Transverse colon (tissue), 4 donors: Measurements from ENCODE around the gene MYDGF. TPM values are rescaled to one million over a fixed set of nuclear protein-coding genes. Genes with fewer than 3 reads are reported as not detected.

Experiments
- DNase-seq: peaks from one replicate; pipeline ENCODE4 v3.0.0-alpha.2; 2019
- H3K27ac ChIP-seq, 4 donors: fragments of 200-600 bp; sonication (generic); 2 replicates each; pipeline ENCODE4 v1.5.1; 2016 to 2018; ENCODE audit warnings: inconsistent platforms in 4 of 4
- H3K27me3 ChIP-seq: fragments of 200-600 bp; sonication (generic); 2 replicates; pipeline ENCODE4 v1.5.1; 2017; ENCODE audit warnings: inconsistent platforms
- H3K36me3 ChIP-seq, 4 donors: fragments of 200-600 bp; sonication (generic); 2 replicates each; pipeline ENCODE4 v1.5.1; 2017 to 2019; ENCODE audit warnings: inconsistent platforms in 4 of 4
- H3K4me1 ChIP-seq, 4 donors: fragments of 200-600 bp; sonication (generic); 2 replicates each; pipeline ENCODE4 v1.5.1; 2017 to 2020; ENCODE audit warnings: inconsistent platforms in 4 of 4
- H3K4me3 ChIP-seq, 4 donors: fragments of 200-600 bp; sonication (generic); 1 replicate in 1 of 4; 2 replicates in 3 of 4; pipeline versions ENCODE4 v1.5.1 to v1.6.1; 2017 to 2019; ENCODE audit warnings: inconsistent platforms in 4 of 4
- H3K9me3 ChIP-seq, 2 donors: fragments of 200-600 bp; sonication (generic); 2 replicates each; pipeline ENCODE4 v1.5.1; 2017 to 2019; ENCODE audit warnings: inconsistent platforms in 2 of 2
- EP300 ChIP-seq: sonication (generic); formaldehyde crosslinking; IDR thresholded peaks from one replicate; pipeline ENCODE4 v1.6.1; 2017; ENCODE audit warnings: antibody characterized with exemption, low read depth
- POLR2A ChIP-seq: fragments of 450-650 bp; IDR thresholded peaks from one replicate; pipeline ENCODE4 v1.6.1; 2016; ENCODE audit warnings: antibody characterized with exemption, mild to moderate bottlenecking, moderate library complexity
- POLR2AphosphoS5 ChIP-seq, 3 donors: sonication (generic); formaldehyde crosslinking; IDR thresholded peaks; one replicate each; pipeline ENCODE4 v1.6.1; 2016; ENCODE audit warnings: antibody characterized with exemption in 3 of 3
- WGBS, 2 donors: methylation state at CpG; one replicate each; pipeline ENCODE4 v1.1.5; 2018; ENCODE audit warnings: low coverage in 1 of 2; 5-methylcytosine and 5-hydroxymethylcytosine counted together
- in situ Hi-C, 4 donors: fragments of 200-750 bp; cut with MboI; loops; one replicate each; pipeline versions ENCODE4 v1.15.0 to v1.15.1; 2017; ENCODE audit warnings: low sequenced_read_pairs in 3 of 4, low pct_ligation_motif_present in 1 of 4, low pct_unique_long_range_greater_than_20kb in 1 of 4
- intact Hi-C: fragments of 100-400 bp; cut with DNase I; formaldehyde crosslinking; loops from one replicate; pipeline ENCODE4 v1.15.1; 2023; ENCODE audit warnings: low total_unique reads
- total RNA-seq, 4 donors: library from RNA; depleted of rRNA; stranded (reverse); fragments of >200 nt; gene quantifications; one replicate each; pipeline ENCODE4 v1.1.0, GENCODE V29; 2016
- TF ChIP-seq, protein P1 (sequence below), 5 experiments: fragments of 200-600 bp in 3 of 5; fragments of 450-650 bp in 2 of 5; sonication (generic) in 3 of 5; IDR thresholded peaks; 1 replicate in 2 of 5; 2 replicates in 3 of 5; pipeline ENCODE4 v1.5.1; 2016 to 2017; ENCODE audit warnings: antibody characterized with exemption in 5 of 5, inconsistent platforms in 3 of 5, mild to moderate bottlenecking in 2 of 5, moderate library complexity in 1 of 5

Gene MYDGF
- total RNA-seq, 4 donors from 2014 or later: 3.6 to 44.5 (median 22.0) TPM

DNA sequence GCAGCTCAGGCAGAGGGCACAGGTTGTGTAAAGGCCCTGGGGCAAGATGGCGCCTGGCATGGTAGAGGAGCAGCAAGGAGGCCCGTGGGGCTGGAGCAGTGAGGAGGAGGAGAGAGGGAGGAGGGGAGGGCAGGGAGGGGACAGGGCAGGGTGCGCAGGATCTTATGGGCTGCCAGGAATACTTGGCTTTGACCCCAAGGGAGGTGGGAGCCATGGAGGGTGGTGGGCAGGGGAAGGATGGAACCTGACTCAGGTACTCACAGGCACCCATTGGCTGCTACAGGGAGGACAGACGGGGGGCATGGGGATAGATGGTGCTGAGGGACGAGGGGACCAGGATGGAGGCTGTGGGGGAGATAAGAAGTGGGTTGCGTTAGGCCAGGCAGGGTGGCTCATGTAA is 27.5 kb downstream of the MYDGF start:
- Histone ChIP-seq H3K27me3 (no peaks in the 10 kb centered on the region), H3K36me3 (no peaks in the 10 kb centered on the region), H3K4me1 (peaks cover 9 to 30% (median 20%) of the 10 kb centered on the region in 4 donors), H3K4me3 (no peak overlapping the region), H3K27ac (peak overlapping the region in 3 of 4 donors; percentile 78 to 89 (median 86)), H3K9me3 (no peaks in the 10 kb centered on the region)
- intact Hi-C loops (no loop called here), in situ Hi-C loops (no loop called here)
- DNase-seq: no peak
- TF ChIP-seq POLR2AphosphoS5 (IDR thresholded peaks at IDR 0.05) (no peak), POLR2A (no peak), EP300 (no peak)
- TF ChIP-seq, protein P1, sequence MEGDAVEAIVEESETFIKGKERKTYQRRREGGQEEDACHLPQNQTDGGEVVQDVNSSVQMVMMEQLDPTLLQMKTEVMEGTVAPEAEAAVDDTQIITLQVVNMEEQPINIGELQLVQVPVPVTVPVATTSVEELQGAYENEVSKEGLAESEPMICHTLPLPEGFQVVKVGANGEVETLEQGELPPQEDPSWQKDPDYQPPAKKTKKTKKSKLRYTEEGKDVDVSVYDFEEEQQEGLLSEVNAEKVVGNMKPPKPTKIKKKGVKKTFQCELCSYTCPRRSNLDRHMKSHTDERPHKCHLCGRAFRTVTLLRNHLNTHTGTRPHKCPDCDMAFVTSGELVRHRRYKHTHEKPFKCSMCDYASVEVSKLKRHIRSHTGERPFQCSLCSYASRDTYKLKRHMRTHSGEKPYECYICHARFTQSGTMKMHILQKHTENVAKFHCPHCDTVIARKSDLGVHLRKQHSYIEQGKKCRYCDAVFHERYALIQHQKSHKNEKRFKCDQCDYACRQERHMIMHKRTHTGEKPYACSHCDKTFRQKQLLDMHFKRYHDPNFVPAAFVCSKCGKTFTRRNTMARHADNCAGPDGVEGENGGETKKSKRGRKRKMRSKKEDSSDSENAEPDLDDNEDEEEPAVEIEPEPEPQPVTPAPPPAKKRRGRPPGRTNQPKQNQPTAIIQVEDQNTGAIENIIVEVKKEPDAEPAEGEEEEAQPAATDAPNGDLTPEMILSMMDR (IDR thresholded peaks at IDR 0.05): no peak
- 87 to 96% methylated on average over 5 to 6 of the region's 6 CpGs for WGBS, 2 donors

DNA sequence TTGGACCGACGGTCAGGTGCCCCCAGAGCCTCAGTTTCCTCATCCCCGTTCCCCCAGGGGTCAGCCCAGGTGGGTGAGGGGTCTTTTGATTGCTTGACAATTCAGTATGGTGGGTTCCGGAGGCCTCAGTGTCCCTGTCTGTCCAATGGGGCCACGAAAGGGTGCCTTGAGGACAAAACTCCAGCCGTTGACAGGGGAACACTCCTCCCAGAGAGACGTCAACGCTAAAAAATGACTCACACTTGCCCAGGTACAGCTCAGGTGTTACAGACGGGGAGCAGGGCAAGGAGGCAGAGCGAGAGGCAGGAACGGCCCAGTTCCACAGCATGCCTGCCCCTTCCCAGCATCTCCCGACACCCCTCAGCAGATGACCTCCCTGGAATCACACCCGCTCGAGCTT is 29.0 kb downstream of the MYDGF start:
- intact Hi-C loops (no loop called here), in situ Hi-C loops (no loop called here)
- H3K4me3 ChIP-seq: peak overlapping the region in 2 of 4 donors; percentile 68 to 84
- H3K4me1 ChIP-seq: peaks cover 13 to 34% (median 26%) of the 10 kb centered on the region in 4 donors
- WGBS, 2 donors: 70% methylated on average over 14 of the region's 14 CpGs; no CpG with 5 or more reads in 1 of the 2 donors
- peak overlapping the region; percentile 78 to 89 (median 82) for H3K27ac ChIP-seq
- no peaks in the 10 kb centered on the region for H3K27me3 ChIP-seq
- TF ChIP-seq POLR2A: no peak
- no peak for TF ChIP-seq POLR2AphosphoS5 (IDR thresholded peaks at IDR 0.05)
- TF ChIP-seq EP300: no peak
- TF ChIP-seq, protein P1 (IDR thresholded peaks at IDR 0.05): no peak
- no peaks in the 10 kb centered on the region for H3K36me3 ChIP-seq
- no peak for DNase-seq
- H3K9me3 ChIP-seq: no peaks in the 10 kb centered on the region

DNA sequence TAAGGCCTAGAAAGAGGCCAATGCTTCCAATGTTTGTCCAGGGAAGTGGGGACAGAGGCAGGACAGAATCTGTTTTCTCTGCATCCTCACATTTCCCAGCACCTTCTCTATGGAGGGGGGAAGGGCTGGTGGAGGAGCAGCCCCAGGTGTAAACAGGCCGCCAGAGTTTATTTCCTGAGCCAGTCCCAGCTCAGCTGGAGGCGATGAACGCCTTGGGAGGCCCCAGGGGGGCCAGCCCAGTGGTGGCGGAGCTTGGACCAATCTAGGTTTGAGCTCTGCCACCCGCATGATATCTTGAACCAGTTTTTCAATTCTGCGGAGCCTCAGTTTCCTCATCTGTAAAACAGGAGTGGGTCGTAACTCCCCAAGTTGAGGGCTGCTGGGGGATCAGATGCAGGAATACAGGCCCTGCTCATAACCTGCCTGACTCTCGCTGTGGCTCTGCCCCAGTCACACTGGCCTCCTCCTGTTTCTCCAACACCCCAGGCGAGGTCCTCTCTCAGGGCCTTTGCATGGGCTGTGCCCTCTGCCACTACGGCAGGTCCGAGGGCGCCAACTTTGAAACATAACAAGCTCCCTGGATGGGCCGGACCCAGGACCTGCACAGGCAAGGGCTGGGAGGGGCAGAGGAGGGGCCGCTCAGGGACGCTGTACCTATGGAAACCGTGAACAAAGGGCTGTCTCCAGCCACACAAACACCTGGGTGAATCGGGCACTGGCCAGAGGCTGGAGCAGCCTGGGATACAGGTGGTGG is 29.7 kb downstream of the MYDGF start:
- DNase-seq: peak; percentile 58
- peaks cover 18 to 41% (median 33%) of the 10 kb centered on the region in 4 donors for H3K4me1 ChIP-seq

More for the DNA sequence above, 29.7 kb downstream of the MYDGF start:
- Histone ChIP-seq H3K36me3 (no peaks in the 10 kb centered on the region), H3K27ac (peak overlapping the region; percentile 78 to 89 (median 82)), H3K27me3 (peaks cover 3% of the 10 kb centered on the region), H3K4me3 (peak overlapping the region; percentile 68 to 84 (median 73)), H3K9me3 (no peaks in the 10 kb centered on the region)
- intact Hi-C loops: no loop called here
- WGBS, 2 donors: 58% methylated on average over 16 of the region's 17 CpGs; no CpG with 5 or more reads in 1 of the 2 donors
- TF ChIP-seq EP300 (no peak), POLR2AphosphoS5 (IDR thresholded peaks at IDR 0.05) (no peak), POLR2A (no peak)
- TF ChIP-seq, protein P1 (IDR thresholded peaks at IDR 0.05): no peak
- in situ Hi-C loops: no loop called here
